GM18907 (cell line): Measurements from ENCODE around the gene AOC3.

Source experiments
- ATAC-seq: cut with Tn5 transposase; IDR thresholded peaks from one replicate; pipeline ENCODE4 v1.9.1; 2021; ENCODE audit warnings: mild to moderate bottlenecking, moderate library complexity; ENCODE audit not compliant: unreplicated experiment

AOC3 gene, protein sequence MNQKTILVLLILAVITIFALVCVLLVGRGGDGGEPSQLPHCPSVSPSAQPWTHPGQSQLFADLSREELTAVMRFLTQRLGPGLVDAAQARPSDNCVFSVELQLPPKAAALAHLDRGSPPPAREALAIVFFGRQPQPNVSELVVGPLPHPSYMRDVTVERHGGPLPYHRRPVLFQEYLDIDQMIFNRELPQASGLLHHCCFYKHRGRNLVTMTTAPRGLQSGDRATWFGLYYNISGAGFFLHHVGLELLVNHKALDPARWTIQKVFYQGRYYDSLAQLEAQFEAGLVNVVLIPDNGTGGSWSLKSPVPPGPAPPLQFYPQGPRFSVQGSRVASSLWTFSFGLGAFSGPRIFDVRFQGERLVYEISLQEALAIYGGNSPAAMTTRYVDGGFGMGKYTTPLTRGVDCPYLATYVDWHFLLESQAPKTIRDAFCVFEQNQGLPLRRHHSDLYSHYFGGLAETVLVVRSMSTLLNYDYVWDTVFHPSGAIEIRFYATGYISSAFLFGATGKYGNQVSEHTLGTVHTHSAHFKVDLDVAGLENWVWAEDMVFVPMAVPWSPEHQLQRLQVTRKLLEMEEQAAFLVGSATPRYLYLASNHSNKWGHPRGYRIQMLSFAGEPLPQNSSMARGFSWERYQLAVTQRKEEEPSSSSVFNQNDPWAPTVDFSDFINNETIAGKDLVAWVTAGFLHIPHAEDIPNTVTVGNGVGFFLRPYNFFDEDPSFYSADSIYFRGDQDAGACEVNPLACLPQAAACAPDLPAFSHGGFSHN

GRCh38 chr17:42850954-42851353, at the start of gene AOC3:
TSS of gene AOC3 (plus strand) at chr17:42851199. CDS start at chr17:42851344, 145 bp downstream.
- no peak for ATAC-seq

DNA sequence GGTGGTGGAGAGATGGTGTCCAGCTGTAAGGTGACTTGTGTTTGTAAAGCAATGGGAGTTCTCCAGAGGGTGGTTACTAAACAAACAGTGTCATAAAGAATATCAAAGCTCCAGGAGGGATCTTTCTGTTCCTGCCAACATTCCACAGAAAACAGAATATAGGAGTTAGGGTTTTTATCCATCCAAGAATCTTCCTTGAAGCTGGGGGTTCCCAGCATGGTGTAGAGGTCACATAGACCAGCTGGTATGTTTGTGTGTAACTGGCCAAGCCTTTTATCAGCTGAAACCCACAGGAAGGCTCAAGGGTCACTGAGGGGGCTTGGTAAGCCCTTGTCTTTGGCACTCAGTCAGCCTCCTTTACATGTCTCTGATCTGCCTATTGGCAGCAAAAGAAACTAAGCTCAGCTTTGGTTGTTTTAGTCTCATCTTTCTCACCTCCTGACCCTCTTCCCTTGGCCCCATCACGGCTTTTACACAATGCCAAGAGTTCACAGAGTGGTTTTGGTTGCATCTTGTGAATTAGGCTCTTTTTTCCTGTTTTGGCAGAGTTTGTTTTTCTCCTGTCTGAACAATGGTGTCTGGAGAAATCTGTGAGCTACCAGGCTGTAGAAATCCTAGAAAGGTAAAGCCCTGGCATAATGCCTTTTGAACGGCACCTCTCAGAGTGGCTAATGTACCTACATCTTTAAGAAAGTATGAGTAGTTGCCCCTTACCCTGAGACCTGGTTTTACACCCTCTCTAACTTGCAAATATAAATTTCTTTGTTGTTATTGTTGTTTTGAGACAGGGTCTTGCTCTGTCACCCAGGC, 47.7 kb upstream of the AOC3 start:
- ATAC-seq = no peak

- no peak for ATAC-seq
Measured at GRCh38 chr17:42804918-42805367, 46.1 kb upstream of the AOC3 start.

GRCh38 chr17:42806249-42806648, 44.8 kb upstream of the AOC3 start:
- no peak for ATAC-seq

- no peak for ATAC-seq
Measured at GRCh38 chr17:42809250-42809649, 41.7 kb upstream of the AOC3 start.

- no peak for ATAC-seq
Measured at GRCh38 chr17:42814633-42815399, 36.2 kb upstream of the AOC3 start.

DNA sequence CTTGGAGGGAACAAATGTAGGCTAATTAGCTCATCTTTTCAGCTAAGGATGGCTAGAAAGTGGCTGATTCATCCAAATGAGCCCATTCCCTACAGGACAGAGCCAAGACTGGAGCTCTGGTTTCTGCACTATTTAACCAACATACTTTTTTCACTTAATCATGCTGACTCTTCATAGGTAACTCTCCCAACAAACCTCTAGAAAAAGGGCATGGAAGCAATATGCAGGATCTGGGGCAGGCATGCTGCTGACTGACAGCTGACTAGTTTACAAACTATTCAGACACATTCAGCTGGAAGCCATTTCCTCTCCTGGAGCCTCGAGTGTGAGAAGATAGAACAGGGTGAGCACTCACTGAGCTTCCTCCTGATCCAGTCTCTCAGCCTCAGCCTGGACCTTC, 33.1 kb upstream of the AOC3 start:
- no peak for ATAC-seq

GRCh38 chr17:42818379-42818778, 32.6 kb upstream of the AOC3 start:
- ATAC-seq = no peak

- ATAC-seq = no peak
Measured at GRCh38 chr17:42819939-42820535, 31.0 kb upstream of the AOC3 start.

- ATAC-seq = no peak
Measured at GRCh38 chr17:42821176-42821575, 29.8 kb upstream of the AOC3 start.

GRCh38 chr17:42827472-42827871, 23.5 kb upstream of the AOC3 start:
- no peak for ATAC-seq

- no peak for ATAC-seq
Measured at GRCh38 chr17:42830971-42831370, 20.0 kb upstream of the AOC3 start.

DNA sequence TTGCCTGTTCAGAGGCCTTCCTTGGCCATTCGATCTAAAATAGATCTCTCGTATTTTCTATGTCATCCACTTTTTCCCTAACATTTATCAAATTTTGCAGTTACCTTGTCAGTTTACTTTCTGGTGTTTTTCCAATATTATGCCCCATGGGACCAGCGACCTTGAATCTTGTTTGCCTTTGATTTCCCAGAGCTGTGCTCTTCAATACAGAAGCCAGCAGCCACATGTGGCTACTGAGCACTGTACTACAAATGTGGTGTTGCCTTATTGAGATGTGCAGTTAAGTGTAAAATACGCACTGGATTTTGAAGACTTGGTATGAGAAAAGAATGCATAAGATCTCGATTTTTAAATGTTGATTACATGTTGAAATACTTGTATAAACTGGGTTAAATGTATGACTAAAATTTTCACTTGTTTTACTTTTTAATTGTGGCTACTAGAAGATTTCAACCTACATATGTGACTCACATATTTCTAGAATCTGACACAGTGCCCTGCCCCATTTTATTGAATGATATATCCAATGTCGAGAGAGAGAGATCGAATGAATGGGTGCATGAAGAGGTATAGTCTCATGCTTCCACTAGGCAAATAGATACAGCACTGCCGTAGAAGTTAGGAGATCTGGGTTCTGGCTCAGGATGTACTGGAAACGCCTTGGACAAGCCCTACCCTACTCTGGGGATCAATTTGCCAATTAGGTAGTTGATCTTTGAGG, 18.6 kb upstream of the AOC3 start:
- no peak for ATAC-seq

DNA sequence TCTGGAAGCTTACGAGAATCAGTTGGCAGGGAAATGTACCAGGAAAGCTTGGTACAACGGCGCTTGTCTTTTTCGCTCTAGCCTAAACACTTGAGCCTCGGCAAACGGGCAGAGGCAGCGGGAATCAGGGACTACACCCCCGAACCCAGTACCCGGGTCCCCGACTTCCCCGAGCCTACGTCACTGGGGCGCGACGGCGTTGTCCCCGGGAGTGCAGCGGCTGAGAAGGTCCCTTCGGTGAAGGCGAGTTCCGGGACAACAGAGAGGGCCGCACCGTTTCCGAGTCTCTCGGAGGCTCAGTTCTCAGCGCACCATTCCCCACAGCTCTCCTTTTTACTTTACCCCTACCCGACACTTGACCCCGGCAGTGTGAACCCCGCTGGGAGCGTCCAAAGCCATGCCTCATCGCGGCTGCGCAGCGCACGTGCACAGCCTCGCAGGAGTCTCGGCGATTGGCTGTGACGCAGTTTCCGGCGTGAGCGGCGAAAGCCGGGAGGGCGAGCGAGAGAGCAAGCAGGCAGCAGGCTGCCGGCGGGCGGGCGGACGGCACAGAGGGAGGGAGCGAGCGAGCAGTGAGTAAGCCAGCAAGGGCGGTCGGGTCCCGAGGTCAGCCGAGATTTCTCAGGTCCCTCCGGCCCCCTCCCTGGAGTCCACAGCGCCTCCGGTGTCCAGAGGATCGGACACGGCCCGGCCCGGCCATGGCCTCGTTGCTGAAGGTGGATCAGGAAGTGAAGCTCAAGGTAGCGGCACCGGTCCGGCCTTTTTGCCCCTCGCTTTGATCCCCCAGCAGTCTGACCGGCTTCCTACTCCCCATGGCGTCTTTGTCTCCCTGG, 17.8 kb upstream of the AOC3 start, which contains the start of gene PSME3:
Gene PSME3 (plus strand): TSS at position 464 of the 833 bp plus-strand sequence. CDS start 235 bp downstream, at position 699.
- ATAC-seq = peak; percentile 87

GRCh38 chr17:42833767-42834422, 17.1 kb upstream of the AOC3 start:
- peak; percentile 2 for ATAC-seq

DNA sequence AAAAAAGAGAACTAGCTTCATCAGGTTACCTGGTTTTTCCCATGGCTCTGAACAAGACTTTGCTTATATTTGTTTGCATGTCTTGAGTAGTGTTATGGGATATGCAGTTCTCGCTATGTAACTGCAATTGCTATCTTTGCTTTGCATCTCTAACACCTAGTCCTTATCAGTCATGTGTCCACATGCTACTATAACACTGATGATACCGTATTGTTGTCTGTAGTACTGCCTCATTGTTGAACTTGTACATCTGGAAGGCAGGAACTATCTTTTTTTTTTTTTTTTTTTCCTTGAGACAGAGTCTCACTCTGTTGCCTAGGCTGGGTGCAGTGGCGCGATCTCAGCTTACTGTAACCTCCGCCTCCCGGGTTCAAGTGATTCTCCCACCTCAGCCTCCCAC, 15.3 kb upstream of the AOC3 start:
- no peak for ATAC-seq

- no peak for ATAC-seq
Measured at GRCh38 chr17:42841975-42842685, 8.9 kb upstream of the AOC3 start.
